NCI-H345 treated with DMSO at 0.1 percent for 48 hours (cell line): ENCODE measurements around the gene DDX10.

ENCODE experiments used
- DNase-seq: peaks from one replicate; lab custom pipeline; 2025; ENCODE audit not compliant: unreplicated experiment; lab: John Stamatoyannopoulos, UW

The DDX10 gene

DNA sequence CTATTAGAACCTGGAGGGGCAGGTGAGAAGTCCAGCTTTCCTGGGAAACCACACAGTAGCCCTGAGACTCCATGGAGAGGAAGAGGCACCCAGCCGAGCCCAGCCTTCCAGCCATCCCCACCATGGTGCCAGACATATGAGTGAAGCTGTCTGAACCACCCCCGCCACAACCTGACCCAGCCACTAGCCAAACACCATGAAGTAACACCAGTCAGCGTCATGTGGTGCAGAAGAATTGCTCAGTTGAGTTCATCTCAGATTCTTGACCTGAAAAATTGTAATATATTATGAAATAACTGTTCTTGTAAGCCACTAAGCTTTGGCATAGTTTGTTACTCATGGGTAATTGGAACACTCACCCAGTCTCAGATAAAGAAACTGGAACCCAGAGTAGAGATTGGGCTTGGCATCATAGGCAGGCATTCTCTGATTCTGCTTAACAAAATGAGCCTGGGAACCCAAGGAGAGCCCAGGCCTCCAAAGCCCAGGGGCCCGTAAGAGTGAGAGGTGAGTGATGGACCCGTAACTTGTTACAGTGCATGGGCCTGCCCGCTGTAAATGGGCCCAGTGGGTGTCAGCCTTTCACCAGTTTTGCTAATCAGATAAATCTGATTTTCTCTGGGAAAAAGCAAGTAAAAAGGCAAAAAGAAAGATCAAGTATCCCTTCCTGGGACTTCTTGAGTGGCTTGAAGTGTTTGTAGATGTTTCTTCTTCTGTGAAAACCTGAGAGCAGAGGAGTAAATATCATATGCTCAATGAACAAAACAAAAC is 305.5 kb downstream of the DDX10 start:
- no peak for DNase-seq

DNA sequence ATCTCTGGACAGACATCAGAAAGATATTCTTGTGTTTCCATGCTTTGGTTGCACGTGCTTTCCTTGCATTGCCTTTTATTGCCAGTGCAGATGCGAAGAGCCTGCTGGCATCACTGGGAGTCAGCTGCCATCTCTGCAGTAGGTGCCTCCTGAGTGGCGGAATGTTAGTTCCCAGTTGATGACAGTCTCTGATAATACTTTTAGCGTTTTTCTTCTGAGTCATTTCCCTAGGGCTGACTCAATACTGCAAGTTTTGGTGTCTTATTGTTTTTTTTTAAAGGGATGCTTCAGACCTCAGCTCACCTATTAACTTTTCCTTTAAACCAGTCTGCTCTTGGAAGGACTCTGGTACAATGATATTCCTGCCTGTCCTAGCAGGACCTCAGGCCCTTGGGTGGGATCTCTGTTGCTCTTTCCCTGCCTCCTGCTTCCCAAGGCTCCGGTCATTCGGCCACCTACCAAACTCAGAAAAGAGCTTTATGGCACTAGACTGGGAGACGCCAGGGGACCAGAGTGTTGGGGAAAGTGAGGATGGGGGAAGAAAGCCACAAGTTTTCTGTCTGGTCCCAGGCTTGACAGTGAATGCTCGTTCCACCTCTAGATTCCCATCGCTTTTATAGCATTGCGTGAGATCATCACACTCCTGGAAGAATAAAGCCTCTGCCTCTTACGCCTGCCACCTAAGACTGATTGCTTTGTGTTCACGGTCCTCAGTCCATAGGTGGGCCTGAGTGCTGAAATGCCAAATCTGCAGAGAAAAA is 308.7 kb downstream of the DDX10 start:
- DNase-seq: no peak

- DNase-seq: peak; percentile 12
Observed at GRCh38 chr11:108975026-108975425, 310.2 kb downstream of the DDX10 start.

DNA sequence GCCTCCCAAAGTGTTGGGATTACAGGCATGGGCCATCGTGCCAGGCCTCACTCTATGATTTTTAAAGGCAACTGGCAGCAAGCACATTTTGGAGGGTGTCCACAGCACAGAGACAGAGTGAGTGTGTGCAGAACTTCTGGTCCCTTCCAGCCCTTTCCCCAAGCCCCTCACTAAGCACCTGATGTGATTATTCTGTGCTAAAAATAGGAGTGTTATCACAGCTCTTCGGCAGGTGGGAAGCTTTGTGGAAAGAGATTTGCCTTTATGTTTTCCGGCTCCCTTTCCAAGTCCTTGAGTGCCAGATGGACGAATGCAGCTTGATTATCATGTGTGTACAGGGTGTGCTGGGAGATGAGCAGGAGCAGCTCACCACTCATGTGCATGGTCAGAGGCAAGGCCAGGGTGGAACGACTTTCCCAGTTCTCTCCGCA is 310.8 kb downstream of the DDX10 start:
- DNase-seq: peak; percentile 63

- DNase-seq: no peak
Observed at GRCh38 chr11:108983636-108984420, 319.0 kb downstream of the DDX10 start.

DNA sequence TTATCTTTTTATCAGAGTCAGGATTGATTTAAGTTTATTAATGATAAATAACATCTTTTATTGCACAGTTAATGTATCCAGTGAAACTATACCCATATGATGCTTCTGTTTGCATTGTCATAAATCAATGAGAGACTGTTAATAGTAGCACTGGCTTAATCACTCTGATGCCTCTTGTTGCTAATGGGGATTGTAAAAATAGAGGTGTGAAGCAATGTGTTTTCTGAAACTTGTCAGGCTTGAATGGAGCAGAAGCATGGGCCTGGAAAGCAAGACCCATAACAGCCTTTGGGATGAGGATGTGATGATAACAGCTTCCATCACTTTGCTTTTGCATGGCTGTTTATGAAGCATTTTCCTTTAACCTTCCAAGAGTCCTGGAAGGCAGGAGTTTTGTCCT is 319.7 kb downstream of the DDX10 start:
- no peak for DNase-seq

GRCh38 chr11:108985236-108985944 is 320.5 kb downstream of the DDX10 start:
- DNase-seq: no peak

DNA sequence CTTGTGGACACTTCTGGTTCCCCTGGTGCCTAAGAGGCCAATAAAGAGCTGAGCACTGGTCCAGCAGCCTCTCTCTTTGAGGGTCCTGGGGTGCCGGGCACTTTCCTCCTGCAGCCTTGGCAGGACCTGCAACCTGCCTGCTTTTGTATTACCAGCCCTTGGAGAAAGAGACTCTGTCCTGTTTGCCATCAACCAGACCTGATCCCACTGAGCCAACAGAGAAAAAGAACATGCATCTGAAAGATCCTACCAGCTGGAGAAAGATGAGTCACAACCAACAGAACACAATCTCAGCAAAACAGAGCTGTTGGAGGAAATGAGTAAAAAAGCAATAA is 321.0 kb downstream of the DDX10 start:
- DNase-seq: no peak
